ENCODE measurements around the gene CSTF1.

DNA sequence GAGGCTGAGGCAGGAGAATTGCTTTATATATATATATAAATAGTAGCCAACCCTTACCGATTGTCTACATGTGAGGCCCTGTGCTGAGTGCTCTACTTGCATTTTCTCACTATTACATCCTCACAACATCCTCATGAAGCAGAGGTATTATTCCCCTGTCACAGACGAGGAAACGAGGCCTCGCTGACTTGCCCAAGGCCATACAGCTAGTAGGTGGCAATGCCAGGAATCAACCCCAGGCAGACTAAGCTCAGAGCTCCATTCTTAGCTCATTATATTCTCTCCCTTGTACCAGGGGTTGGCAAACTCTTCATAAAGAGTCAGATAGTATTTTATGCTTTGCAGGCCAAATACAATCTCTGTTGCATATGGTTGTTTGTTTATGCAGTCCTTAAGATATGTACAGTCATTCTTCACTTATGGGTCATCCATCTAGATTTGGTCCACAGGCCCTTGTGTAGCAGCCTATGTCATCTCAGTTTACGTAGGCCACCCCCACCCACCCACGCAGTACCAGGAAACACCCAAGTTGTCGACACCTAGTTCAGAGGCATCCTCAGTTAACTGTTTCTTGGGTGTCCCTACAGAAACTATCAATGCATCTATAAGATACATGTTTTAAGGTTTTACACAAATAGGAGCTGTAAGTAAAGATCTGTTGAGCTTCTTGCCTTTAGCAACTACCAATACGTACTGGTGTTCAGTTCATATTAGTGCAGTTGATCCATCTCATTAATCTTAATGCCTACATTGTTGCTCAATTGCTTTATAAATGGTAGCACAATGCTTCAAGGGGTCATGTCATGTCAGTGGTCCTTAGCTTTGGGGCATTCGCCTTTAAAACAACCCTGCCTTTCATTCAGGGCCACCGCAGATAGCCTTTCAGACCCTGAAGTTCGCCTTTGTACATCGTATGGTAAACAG is 22.7 kb downstream of the CSTF1 start:
- TF ChIP-seq, protein P1, sequence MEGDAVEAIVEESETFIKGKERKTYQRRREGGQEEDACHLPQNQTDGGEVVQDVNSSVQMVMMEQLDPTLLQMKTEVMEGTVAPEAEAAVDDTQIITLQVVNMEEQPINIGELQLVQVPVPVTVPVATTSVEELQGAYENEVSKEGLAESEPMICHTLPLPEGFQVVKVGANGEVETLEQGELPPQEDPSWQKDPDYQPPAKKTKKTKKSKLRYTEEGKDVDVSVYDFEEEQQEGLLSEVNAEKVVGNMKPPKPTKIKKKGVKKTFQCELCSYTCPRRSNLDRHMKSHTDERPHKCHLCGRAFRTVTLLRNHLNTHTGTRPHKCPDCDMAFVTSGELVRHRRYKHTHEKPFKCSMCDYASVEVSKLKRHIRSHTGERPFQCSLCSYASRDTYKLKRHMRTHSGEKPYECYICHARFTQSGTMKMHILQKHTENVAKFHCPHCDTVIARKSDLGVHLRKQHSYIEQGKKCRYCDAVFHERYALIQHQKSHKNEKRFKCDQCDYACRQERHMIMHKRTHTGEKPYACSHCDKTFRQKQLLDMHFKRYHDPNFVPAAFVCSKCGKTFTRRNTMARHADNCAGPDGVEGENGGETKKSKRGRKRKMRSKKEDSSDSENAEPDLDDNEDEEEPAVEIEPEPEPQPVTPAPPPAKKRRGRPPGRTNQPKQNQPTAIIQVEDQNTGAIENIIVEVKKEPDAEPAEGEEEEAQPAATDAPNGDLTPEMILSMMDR (IDR thresholded peaks at IDR 0.05; ENCODE audit: low read depth, low read length, missing input control) = no peak
- TF ChIP-seq, protein P2, sequence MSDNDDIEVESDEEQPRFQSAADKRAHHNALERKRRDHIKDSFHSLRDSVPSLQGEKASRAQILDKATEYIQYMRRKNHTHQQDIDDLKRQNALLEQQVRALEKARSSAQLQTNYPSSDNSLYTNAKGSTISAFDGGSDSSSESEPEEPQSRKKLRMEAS (IDR thresholded peaks at IDR 0.05) = no peak
- TF ChIP-seq, protein P3, sequence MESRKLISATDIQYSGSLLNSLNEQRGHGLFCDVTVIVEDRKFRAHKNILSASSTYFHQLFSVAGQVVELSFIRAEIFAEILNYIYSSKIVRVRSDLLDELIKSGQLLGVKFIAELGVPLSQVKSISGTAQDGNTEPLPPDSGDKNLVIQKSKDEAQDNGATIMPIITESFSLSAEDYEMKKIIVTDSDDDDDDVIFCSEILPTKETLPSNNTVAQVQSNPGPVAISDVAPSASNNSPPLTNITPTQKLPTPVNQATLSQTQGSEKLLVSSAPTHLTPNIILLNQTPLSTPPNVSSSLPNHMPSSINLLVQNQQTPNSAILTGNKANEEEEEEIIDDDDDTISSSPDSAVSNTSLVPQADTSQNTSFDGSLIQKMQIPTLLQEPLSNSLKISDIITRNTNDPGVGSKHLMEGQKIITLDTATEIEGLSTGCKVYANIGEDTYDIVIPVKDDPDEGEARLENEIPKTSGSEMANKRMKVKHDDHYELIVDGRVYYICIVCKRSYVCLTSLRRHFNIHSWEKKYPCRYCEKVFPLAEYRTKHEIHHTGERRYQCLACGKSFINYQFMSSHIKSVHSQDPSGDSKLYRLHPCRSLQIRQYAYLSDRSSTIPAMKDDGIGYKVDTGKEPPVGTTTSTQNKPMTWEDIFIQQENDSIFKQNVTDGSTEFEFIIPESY (IDR thresholded peaks at IDR 0.05) = no peak
- TF ChIP-seq HNF4G (IDR thresholded peaks at IDR 0.05) (no peak), YY1 (IDR thresholded peaks at IDR 0.05) (no peak), FOXA1 (IDR thresholded peaks at IDR 0.05) (no peak), TAF1 (conservative IDR thresholded peaks at IDR 0.05) (no peak), GABPA (IDR thresholded peaks at IDR 0.05 in 1 of 2, conservative IDR thresholded peaks at IDR 0.05 in 1 of 2) (no peak), RAD21 (IDR thresholded peaks at IDR 0.05) (no peak), SP1 (IDR thresholded peaks at IDR 0.05) (no peak)
- TF ChIP-seq, protein P4, sequence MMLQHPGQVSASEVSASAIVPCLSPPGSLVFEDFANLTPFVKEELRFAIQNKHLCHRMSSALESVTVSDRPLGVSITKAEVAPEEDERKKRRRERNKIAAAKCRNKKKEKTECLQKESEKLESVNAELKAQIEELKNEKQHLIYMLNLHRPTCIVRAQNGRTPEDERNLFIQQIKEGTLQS (IDR thresholded peaks at IDR 0.05) = no peak

Data from liver (tissue), 3 donors.